Measurements from ENCODE around the gene DOCK4.

DNA sequence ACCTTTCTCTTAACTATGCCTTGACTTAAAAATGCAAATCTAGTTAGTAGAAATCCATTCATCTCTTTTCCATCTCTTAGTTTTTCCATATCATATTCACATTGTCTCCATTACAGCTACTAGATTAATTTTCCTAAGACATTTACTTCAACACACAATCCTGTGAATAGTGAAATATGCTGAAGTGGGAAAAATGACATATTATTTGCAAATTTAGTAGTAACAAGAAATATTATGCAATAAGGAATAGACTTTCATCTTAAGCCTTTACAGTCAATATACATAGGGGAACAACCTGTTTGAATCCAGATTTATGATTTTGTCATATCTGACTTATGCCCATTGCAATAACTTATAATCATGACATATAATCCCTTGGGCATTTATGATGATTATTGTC lies 366.9 kb downstream of the DOCK4 start:
- TF ChIP-seq SP1 (CRISPR knock-in tag; conservative IDR thresholded peaks at IDR 0.05) (no peak), CTCF (IDR thresholded peaks at IDR 0.05) (no peak), NFE2L1 (CRISPR knock-in tag; IDR thresholded peaks at IDR 0.05) (no peak), HMGXB4 (CRISPR knock-in tag; IDR thresholded peaks at IDR 0.05) (no peak), JUN (CRISPR knock-in tag; IDR thresholded peaks at IDR 0.05) (no peak), ATF2 (CRISPR knock-in tag; IDR thresholded peaks at IDR 0.05; ENCODE audit: borderline replicate concordance, low read depth) (no peak), FOXP4 (CRISPR knock-in tag; IDR thresholded peaks at IDR 0.05) (no peak)
- TF ChIP-seq, protein P1, sequence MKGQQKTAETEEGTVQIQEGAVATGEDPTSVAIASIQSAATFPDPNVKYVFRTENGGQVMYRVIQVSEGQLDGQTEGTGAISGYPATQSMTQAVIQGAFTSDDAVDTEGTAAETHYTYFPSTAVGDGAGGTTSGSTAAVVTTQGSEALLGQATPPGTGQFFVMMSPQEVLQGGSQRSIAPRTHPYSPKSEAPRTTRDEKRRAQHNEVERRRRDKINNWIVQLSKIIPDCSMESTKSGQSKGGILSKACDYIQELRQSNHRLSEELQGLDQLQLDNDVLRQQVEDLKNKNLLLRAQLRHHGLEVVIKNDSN (CRISPR knock-in tag; IDR thresholded peaks at IDR 0.05), result no peak
- TF ChIP-seq, protein P2, sequence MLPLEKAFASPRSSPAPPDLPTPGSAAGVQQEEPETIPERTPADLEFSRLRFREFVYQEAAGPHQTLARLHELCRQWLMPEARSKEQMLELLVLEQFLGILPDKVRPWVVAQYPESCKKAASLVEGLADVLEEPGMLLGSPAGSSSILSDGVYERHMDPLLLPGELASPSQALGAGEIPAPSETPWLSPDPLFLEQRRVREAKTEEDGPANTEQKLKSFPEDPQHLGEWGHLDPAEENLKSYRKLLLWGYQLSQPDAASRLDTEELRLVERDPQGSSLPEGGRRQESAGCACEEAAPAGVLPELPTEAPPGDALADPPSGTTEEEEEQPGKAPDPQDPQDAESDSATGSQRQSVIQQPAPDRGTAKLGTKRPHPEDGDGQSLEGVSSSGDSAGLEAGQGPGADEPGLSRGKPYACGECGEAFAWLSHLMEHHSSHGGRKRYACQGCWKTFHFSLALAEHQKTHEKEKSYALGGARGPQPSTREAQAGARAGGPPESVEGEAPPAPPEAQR (CRISPR knock-in tag; IDR thresholded peaks at IDR 0.05), result no peak
